HG02852 (cell line): Measurements from ENCODE around the gene CCNY.
A peak's percentile ranks its signal among the peaks of the same experiment; 100 is the strongest.

ENCODE experiments used
- ATAC-seq: cut with Tn5 transposase; IDR thresholded peaks from one replicate; pipeline ENCODE4 v1.9.1; 2021; ENCODE audit warnings: mild to moderate bottlenecking, moderate library complexity; ENCODE audit not compliant: unreplicated experiment

CCNY gene

GRCh38 chr10:35467186-35467585 is 130.9 kb downstream of the CCNY start:
- ATAC-seq: no peak

GRCh38 chr10:35470248-35470924 is 134.1 kb downstream of the CCNY start:
- no peak for ATAC-seq

- ATAC-seq: no peak
Observed at GRCh38 chr10:35470925-35471315, 134.6 kb downstream of the CCNY start.

GRCh38 chr10:35471435-35471834 is 135.1 kb downstream of the CCNY start:
- ATAC-seq: no peak

- no peak for ATAC-seq
Observed at GRCh38 chr10:35480142-35480541, 143.8 kb downstream of the CCNY start.

GRCh38 chr10:35481413-35481812 is 145.1 kb downstream of the CCNY start:
- ATAC-seq: no peak

GRCh38 chr10:35486297-35486990 is 150.1 kb downstream of the CCNY start:
- ATAC-seq: no peak

GRCh38 chr10:35487336-35488034 is 151.2 kb downstream of the CCNY start:
- ATAC-seq: no peak

GRCh38 chr10:35488228-35488627 is 151.9 kb downstream of the CCNY start:
- no peak for ATAC-seq

- no peak for ATAC-seq
Observed at GRCh38 chr10:35492386-35493195, 156.3 kb downstream of the CCNY start.

- no peak for ATAC-seq
Observed at GRCh38 chr10:35493196-35494118, 157.1 kb downstream of the CCNY start.

GRCh38 chr10:35495521-35496119 is 159.3 kb downstream of the CCNY start:
- ATAC-seq: peak; percentile 37

GRCh38 chr10:35497909-35498308 is 161.6 kb downstream of the CCNY start:
- ATAC-seq: no peak

GRCh38 chr10:35498693-35499092 is 162.4 kb downstream of the CCNY start:
- peak; percentile 87 for ATAC-seq

- ATAC-seq: no peak
Observed at GRCh38 chr10:35501923-35502322, 165.6 kb downstream of the CCNY start.

- no peak for ATAC-seq
Observed at GRCh38 chr10:35502692-35503091, 166.4 kb downstream of the CCNY start.

- ATAC-seq: no peak
Observed at GRCh38 chr10:35503578-35503977, 167.3 kb downstream of the CCNY start.

GRCh38 chr10:35504132-35504531 is 167.8 kb downstream of the CCNY start:
- ATAC-seq: no peak

- no peak for ATAC-seq
Observed at GRCh38 chr10:35505241-35505873, 169.0 kb downstream of the CCNY start.
